ENCODE measurements around the gene DENND4A.
A peak's percentile ranks its signal among the peaks of the same experiment; 100 is the strongest.

DENND4A gene

DNA sequence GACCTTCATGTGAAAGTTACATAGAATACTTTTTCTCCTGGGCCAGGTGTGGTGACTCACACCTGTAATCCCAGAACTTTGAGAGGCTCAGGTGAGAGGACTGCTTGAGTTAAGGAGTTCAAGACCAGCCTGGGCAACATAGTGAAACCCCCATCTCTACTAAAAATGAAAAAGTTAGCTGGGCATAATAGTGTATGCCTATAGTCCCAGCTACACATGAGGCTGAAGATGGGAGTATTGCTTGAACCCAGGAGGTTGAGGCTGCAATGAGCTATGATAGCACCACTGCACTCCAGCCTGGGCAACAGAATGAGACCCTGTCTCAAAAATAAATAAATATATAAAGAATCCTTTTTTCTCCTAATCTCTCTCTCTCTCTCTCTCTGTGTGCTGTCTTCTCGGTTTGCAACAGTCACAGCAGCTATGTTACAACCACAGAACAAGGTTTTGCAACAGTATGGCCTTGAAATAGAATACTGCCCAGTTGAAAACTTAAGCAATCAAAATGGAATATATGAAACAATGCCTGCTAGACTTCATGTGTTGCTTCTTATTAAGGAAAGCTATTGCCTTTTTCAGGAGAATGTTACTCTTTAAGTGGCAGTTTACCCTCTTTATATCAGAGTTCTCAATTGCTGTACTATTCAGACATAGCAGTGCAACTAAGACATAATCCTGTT is 12.3 kb upstream of the DENND4A start:
- DNase-seq, result no peak
- H3K9me3 Mint-ChIP-seq, result no peaks in the 10 kb centered on the region

DNA sequence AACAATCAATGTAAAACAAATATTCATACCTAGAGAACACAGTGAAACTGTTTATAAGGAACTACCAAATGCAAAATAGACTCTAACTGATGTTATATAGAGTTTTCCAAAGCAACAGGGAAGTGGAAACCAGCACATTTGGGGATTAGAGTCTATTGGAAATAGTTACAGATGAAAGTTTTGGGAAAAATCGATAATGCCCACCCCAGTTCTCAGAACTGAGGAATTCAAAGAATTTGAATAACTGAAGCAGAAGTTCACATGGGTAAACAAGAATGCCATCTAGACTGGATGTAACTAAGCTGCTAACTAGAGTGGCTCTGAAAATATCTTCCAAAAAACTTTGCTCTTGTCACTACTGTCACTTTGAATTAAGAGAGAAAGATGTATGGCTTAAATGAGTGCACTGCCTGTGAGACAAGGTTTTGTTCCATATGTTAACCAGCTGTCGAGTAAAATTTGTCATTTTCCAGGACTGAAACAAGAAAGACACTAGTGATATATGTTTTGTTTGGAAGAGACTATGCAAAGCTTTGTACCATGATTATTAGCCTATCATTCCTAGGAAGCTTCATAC is 9.2 kb upstream of the DENND4A start:
- H3K4me1 Mint-ChIP-seq, result peaks cover 26% of the 10 kb centered on the region
- no peaks in the 10 kb centered on the region for H3K36me3 Mint-ChIP-seq (ENCODE audit: low read depth)
- H3K27me3 Mint-ChIP-seq (ENCODE audit: low read depth, poor library complexity), result no peaks in the 10 kb centered on the region
- H3K4me3 Mint-ChIP-seq, result no peak overlapping the region
- TF ChIP-seq, protein P1, sequence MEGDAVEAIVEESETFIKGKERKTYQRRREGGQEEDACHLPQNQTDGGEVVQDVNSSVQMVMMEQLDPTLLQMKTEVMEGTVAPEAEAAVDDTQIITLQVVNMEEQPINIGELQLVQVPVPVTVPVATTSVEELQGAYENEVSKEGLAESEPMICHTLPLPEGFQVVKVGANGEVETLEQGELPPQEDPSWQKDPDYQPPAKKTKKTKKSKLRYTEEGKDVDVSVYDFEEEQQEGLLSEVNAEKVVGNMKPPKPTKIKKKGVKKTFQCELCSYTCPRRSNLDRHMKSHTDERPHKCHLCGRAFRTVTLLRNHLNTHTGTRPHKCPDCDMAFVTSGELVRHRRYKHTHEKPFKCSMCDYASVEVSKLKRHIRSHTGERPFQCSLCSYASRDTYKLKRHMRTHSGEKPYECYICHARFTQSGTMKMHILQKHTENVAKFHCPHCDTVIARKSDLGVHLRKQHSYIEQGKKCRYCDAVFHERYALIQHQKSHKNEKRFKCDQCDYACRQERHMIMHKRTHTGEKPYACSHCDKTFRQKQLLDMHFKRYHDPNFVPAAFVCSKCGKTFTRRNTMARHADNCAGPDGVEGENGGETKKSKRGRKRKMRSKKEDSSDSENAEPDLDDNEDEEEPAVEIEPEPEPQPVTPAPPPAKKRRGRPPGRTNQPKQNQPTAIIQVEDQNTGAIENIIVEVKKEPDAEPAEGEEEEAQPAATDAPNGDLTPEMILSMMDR (IDR thresholded peaks at IDR 0.05), result no peak
- no peak overlapping the region for H3K27ac Mint-ChIP-seq
- DNase-seq, result no peak
- H3K9me3 Mint-ChIP-seq, result no peaks in the 10 kb centered on the region

More for the DNA sequence above, 12.3 kb upstream of the DENND4A start:
- Mint-ChIP-seq H3K36me3 (ENCODE audit: low read depth) (no peaks in the 10 kb centered on the region), H3K27ac (no peak overlapping the region), H3K4me3 (no peak overlapping the region), H3K4me1 (peaks cover 6% of the 10 kb centered on the region), H3K27me3 (ENCODE audit: low read depth, poor library complexity) (peaks cover 5% of the 10 kb centered on the region)
- TF ChIP-seq, protein P1 (IDR thresholded peaks at IDR 0.05), result no peak

DNA sequence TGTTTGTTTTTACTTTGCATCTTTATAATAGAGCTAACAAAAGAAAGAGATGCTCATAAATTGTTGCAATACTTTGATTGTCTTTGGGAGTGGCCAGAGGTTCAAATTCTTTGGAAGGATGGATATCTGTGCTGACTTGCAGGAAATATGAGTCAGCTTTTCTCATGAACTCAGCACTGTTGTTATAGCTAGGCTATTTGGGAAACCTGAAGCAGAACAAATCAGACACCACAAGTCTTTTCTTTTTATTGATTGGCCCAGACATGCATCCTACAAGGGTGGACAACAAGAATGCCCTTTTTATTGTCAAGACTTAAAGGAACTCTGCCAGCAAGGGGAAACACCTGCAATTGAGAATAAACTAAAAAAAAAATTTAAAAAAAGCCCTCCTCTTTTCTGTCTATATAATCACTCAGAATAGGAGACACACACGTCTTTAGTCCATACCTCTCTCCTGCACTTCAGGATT is 4.6 kb upstream of the DENND4A start:
- no peak overlapping the region for H3K4me3 Mint-ChIP-seq

DNA sequence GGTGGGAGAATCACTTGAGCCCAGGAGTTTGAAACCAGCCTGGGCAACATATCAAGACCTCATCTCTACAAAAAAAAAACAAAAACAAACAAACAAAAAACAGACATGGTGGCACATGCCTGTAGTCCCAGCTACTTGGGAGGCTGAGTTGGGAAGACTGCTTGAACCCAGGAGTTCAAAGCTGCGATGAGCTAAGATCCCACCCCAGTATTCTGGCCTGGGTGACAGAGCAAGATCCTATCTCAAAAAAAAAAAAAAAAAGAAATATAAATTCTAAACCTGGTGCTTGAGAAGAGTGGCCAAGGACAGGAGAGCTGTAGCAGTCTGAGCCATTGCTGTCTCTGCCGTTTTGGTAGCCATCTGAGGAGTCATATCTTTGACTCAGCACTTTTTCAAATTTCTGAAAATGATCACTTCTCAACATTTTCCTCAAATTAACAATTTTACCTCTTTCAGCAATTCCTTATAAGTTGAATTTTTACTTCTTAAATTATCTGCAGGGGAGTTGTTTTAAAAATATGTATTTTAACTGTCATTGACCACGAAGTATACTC is 3.6 kb upstream of the DENND4A start:
- Mint-ChIP-seq H3K36me3 (ENCODE audit: low read depth) (no peaks in the 10 kb centered on the region), H3K4me1 (peaks cover 41% of the 10 kb centered on the region), H3K27me3 (ENCODE audit: low read depth, poor library complexity) (peaks cover under 1% of the 10 kb centered on the region), H3K9me3 (no peaks in the 10 kb centered on the region), H3K4me3 (no peak overlapping the region), H3K27ac (no peak overlapping the region)
- no peak for DNase-seq
- TF ChIP-seq, protein P1 (IDR thresholded peaks at IDR 0.05), result no peak

More for the DNA sequence above, 4.6 kb upstream of the DENND4A start:
- no peak for DNase-seq
- no peaks in the 10 kb centered on the region for H3K27me3 Mint-ChIP-seq (ENCODE audit: low read depth, poor library complexity)
- no peaks in the 10 kb centered on the region for H3K9me3 Mint-ChIP-seq
- peaks cover 40% of the 10 kb centered on the region for H3K4me1 Mint-ChIP-seq
- H3K36me3 Mint-ChIP-seq (ENCODE audit: low read depth), result no peaks in the 10 kb centered on the region
- no peak overlapping the region for H3K27ac Mint-ChIP-seq
- TF ChIP-seq, protein P1 (IDR thresholded peaks at IDR 0.05), result no peak

DNA sequence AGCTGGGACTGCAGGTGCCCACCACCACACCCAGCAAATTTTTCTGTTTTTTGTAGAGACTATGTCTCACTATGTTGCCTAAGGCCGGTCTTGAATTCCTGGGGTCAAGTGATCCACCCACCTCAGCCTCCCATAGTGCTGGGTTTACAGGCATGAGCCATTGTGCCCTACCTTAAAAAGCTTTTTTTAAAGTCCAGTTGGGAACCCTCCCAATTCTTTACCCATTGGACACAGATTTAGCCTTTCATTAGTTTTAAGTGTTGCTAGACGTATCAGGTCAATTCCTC is 1.7 kb upstream of the DENND4A start:
- Mint-ChIP-seq H3K9me3 (no peaks in the 10 kb centered on the region), H3K27me3 (ENCODE audit: low read depth, poor library complexity) (peaks cover 10% of the 10 kb centered on the region), H3K36me3 (ENCODE audit: low read depth) (no peaks in the 10 kb centered on the region), H3K4me3 (peak overlapping the region; percentile 36), H3K27ac (no peak overlapping the region), H3K4me1 (peaks cover 51% of the 10 kb centered on the region)
- TF ChIP-seq, protein P1 (IDR thresholded peaks at IDR 0.05), result no peak
- DNase-seq, result no peak

All from nephron progenitor cell (in vitro differentiated cells).